HCT116 (cell line): ENCODE results near the gene MUC20. TPM values are rescaled to one million over a fixed set of nuclear protein-coding genes. Genes with fewer than 3 reads are reported as not detected.
A peak's percentile ranks its signal among the peaks of the same experiment; 100 is the strongest.
"Not testable (repeated sequence)": the region's sequence is repeated elsewhere in the genome, so short reads cannot be mapped to it uniquely, and the experiment has no call there.

Experiments
- ATAC-seq: fragments of 200-7000 bp; cut with Tn5 transposase; 2 replicates; pipeline ENCODE4 v1.9.1; 2020; ENCODE audit warnings: mild to moderate bottlenecking, moderate library complexity
- BruUV-seq: library from RNA; stranded (reverse); fragments of 400-500 nt; replicated peaks from 2 replicates; lab custom pipeline; 2021; lab: Mats Ljungman, UMichigan
- CTCF ChIA-PET: fragments of 300-600 bp; sonication (Branson Sonifier 250); formaldehyde crosslinking; loops from one replicate; lab custom pipeline; 2021; ENCODE audit warnings: antibody characterized with exemption; lab: Charles Lee
- POLR2A ChIA-PET: fragments of 300-600, 350-600 bp; sonication (Branson Sonifier 250); formaldehyde crosslinking; loops from one replicate; lab custom pipeline; 2021; ENCODE audit warnings: antibody characterized with exemption; lab: Charles Lee
- RAD21 ChIA-PET, 2 experiments: fragments of 300-600 bp; sonication (Branson Sonifier 250); formaldehyde crosslinking; loops; one replicate each; lab custom pipeline; 2023; ENCODE audit warnings: low total read pairs in 2 of 2; ENCODE audit not compliant: uncharacterized antibody in 2 of 2, unreplicated experiment in 2 of 2, low non-redundant PET in 1 of 2; lab: Charles Lee
- DNase-seq: peaks from one replicate; pipeline ENCODE4 v3.0.0-alpha.2; 2010; ENCODE audit warnings: low read depth, low spot score
- H2AFZ ChIP-seq: fragments of 200-600 bp; shearing (Covaris generic), sonication (generic); 2 replicates; pipeline ENCODE4 v1.6.1; 2017; ENCODE audit warnings: low read depth, mixed run types, mixed read lengths, antibody characterized with exemption, low read length; ENCODE audit not compliant: poor library complexity, severe bottlenecking
- H3K27ac ChIP-seq: 2 replicates; pipeline ENCODE4 v1.5.1; 2012; ENCODE audit warnings: low read depth, low read length
- H3K27me3 ChIP-seq: fragments of 200-600 bp; sonication (generic); 2 replicates; pipeline ENCODE4 v1.6.1; 2016; ENCODE audit warnings: mixed run types, low read length, mixed read lengths; ENCODE audit not compliant: insufficient read depth
- H3K36me3 ChIP-seq, 2 experiments: fragments of 200-500 bp in 1 of 2; fragments of 200-600 bp in 1 of 2; sonication (Bioruptor generic) in 1 of 2; sonication (generic) in 1 of 2; 2 replicates each; pipeline versions ENCODE4 v1.5.1 to v1.6.1; 2014 to 2016; ENCODE audit warnings: low read length in 2 of 2, inconsistent platforms in 1 of 2, mixed read lengths in 1 of 2, mixed run types in 1 of 2; ENCODE audit not compliant: insufficient read depth in 2 of 2, control insufficient read depth in 1 of 2
- H3K4me1 ChIP-seq, 2 experiments: fragments of 200-600 bp in 1 of 2; sonication (generic) in 1 of 2; 2 replicates each; pipeline versions ENCODE4 v1.5.1 to v1.6.1; 2012 to 2017; ENCODE audit warnings: low read length in 2 of 2, inconsistent platforms in 1 of 2, mild to moderate bottlenecking in 1 of 2, mixed read lengths in 1 of 2, mixed run types in 1 of 2, moderate library complexity in 1 of 2; ENCODE audit not compliant: insufficient read depth in 2 of 2, control insufficient read depth in 1 of 2
- H3K4me2 ChIP-seq: fragments of 200-600 bp; sonication (generic); 2 replicates; pipeline ENCODE4 v1.6.1; 2017; ENCODE audit warnings: mixed run types, low read length, mixed read lengths
- H3K4me3 ChIP-seq, 2 experiments: fragments of 200-600 bp in 1 of 2; sonication (generic) in 1 of 2; replicated peaks in 1 of 2; 2 replicates each; pipeline ENCODE4 v1.5.1; 2011 to 2016; ENCODE audit warnings: low read length in 2 of 2, control low read depth in 1 of 2, low read depth in 1 of 2, mild to moderate bottlenecking in 1 of 2, mixed read lengths in 1 of 2, mixed run types in 1 of 2
- H3K79me2 ChIP-seq: fragments of 200-600 bp; sonication (generic); 2 replicates; pipeline ENCODE4 v1.6.1; 2017; ENCODE audit warnings: mild to moderate bottlenecking, mixed run types, low read length, moderate library complexity, mixed read lengths; ENCODE audit not compliant: insufficient read depth
- H3K9ac ChIP-seq: fragments of 200-600 bp; sonication (generic); 2 replicates; pipeline ENCODE4 v1.6.1; 2016; ENCODE audit warnings: low read length, mixed read lengths
- H3K9me2 ChIP-seq: fragments of 200-600 bp; sonication (generic), shearing (Covaris generic); 2 replicates; pipeline ENCODE4 v1.6.1; 2017; ENCODE audit warnings: mixed run types, mild to moderate bottlenecking, moderate library complexity; ENCODE audit not compliant: insufficient read depth
- H3K9me3 ChIP-seq, 2 experiments: fragments of 200-500 bp in 1 of 2; fragments of 200-600 bp in 1 of 2; sonication (Bioruptor generic) in 1 of 2; sonication (generic) in 1 of 2; 2 replicates each; pipeline ENCODE4 v1.6.1; 2014 to 2017; ENCODE audit warnings: low read length in 2 of 2, mixed read lengths in 2 of 2, inconsistent platforms in 1 of 2, low read depth in 1 of 2, mild to moderate bottlenecking in 1 of 2, mixed run types in 1 of 2, moderate library complexity in 1 of 2; ENCODE audit not compliant: control insufficient read depth in 1 of 2, insufficient read depth in 1 of 2
- H4K20me1 ChIP-seq: fragments of 200-600 bp; sonication (generic), shearing (Covaris generic); 2 replicates; pipeline ENCODE4 v1.6.1; 2017; ENCODE audit warnings: mixed run types, mild to moderate bottlenecking, moderate library complexity; ENCODE audit not compliant: insufficient read depth
- intact Hi-C: fragments of 100-400 bp; cut with micrococcal nuclease; formaldehyde crosslinking; loops from 2 replicates; pipeline ENCODE4 v1.10.0; 2022
- total RNA-seq: library from RNA; stranded (reverse); gene quantifications from one replicate; pipeline ENCODE4 v1.2.1, GENCODE V29; 2021; ENCODE audit not compliant: unreplicated experiment

Gene MUC20
- total RNA-seq, 1 experiment from 2014 or later: 2.4 TPM

- peaks cover 7 to 19% of the 10 kb centered on the region in 2 experiments for H3K36me3 ChIP-seq
- H3K9ac ChIP-seq, H2AFZ ChIP-seq, CTCF ChIA-PET, H4K20me1 ChIP-seq, H3K4me1 ChIP-seq, H3K27me3 ChIP-seq, RAD21 ChIA-PET, H3K9me2 ChIP-seq, H3K4me3 ChIP-seq, H3K79me2 ChIP-seq, H3K4me2 ChIP-seq, BruUV-seq, H3K27ac ChIP-seq, H3K9me3 ChIP-seq, ATAC-seq, POLR2A ChIA-PET, DNase-seq, intact Hi-C loops: not testable (repeated sequence)
These were observed 36.9 kb upstream of the MUC20 start for GRCh38 chr3:195683722-195684526.

- DNase-seq, H3K27me3 ChIP-seq, H3K79me2 ChIP-seq, RAD21 ChIA-PET, H3K9ac ChIP-seq, H3K9me2 ChIP-seq, H4K20me1 ChIP-seq, ATAC-seq, CTCF ChIA-PET, H3K4me1 ChIP-seq, POLR2A ChIA-PET, H3K4me2 ChIP-seq, H3K27ac ChIP-seq, H3K9me3 ChIP-seq, intact Hi-C loops, H3K4me3 ChIP-seq, H2AFZ ChIP-seq: not testable (repeated sequence)
- H3K36me3 ChIP-seq: peaks cover 13 to 26% of the 10 kb centered on the region in 2 experiments
- TSS peak; percentile 12 for BruUV-seq
These were observed 36.1 kb upstream of the MUC20 start for GRCh38 chr3:195684527-195685257.

GRCh38 chr3:195686537-195687208 is 34.1 kb upstream of the MUC20 start:
- H3K27me3 ChIP-seq, BruUV-seq, CTCF ChIA-PET, H3K9ac ChIP-seq, H2AFZ ChIP-seq, H4K20me1 ChIP-seq, H3K27ac ChIP-seq, DNase-seq, H3K9me3 ChIP-seq, H3K4me1 ChIP-seq, intact Hi-C loops, H3K4me2 ChIP-seq, H3K9me2 ChIP-seq, H3K4me3 ChIP-seq, H3K79me2 ChIP-seq: not testable (repeated sequence)
- ChIA-PET POLR2A (interaction anchor here (0.7 kb wide), 1 partner anchor 21 kb away, joined by 3 read pairs; no protein-coding TSS in a partner anchor), RAD21 (interaction anchor here in 1 of 2 experiments (0.7 kb wide), 1 partner anchor 112 kb away, joined by 4 read pairs; no protein-coding TSS in a partner anchor)
- H3K36me3 ChIP-seq: peaks cover 13 to 27% of the 10 kb centered on the region in 2 experiments
- peak; percentile 24 for ATAC-seq

- BruUV-seq, intact Hi-C loops, H3K9ac ChIP-seq, H3K27ac ChIP-seq, H3K4me3 ChIP-seq, H2AFZ ChIP-seq, H3K9me3 ChIP-seq, H3K79me2 ChIP-seq, H3K4me2 ChIP-seq, POLR2A ChIA-PET, H3K27me3 ChIP-seq, H3K4me1 ChIP-seq, CTCF ChIA-PET, H4K20me1 ChIP-seq, H3K9me2 ChIP-seq: not testable (repeated sequence)
- peaks cover 15 to 27% of the 10 kb centered on the region in 2 experiments for H3K36me3 ChIP-seq
- ATAC-seq (peak; percentile 77), DNase-seq (peak; percentile 48)
- RAD21 ChIA-PET: interaction anchor here in 1 of 2 experiments (0.7 kb wide), 1 partner anchor 131 kb away, joined by 4 read pairs; no protein-coding TSS in a partner anchor
These were observed 33.5 kb upstream of the MUC20 start for GRCh38 chr3:195687209-195687760.
